GM18520 (cell line): ENCODE data around the gene SKIDA1.

Experiments used
- ATAC-seq: cut with Tn5 transposase; IDR thresholded peaks from one replicate; pipeline ENCODE4 v1.9.1; 2021; ENCODE audit not compliant: unreplicated experiment

Gene SKIDA1

DNA sequence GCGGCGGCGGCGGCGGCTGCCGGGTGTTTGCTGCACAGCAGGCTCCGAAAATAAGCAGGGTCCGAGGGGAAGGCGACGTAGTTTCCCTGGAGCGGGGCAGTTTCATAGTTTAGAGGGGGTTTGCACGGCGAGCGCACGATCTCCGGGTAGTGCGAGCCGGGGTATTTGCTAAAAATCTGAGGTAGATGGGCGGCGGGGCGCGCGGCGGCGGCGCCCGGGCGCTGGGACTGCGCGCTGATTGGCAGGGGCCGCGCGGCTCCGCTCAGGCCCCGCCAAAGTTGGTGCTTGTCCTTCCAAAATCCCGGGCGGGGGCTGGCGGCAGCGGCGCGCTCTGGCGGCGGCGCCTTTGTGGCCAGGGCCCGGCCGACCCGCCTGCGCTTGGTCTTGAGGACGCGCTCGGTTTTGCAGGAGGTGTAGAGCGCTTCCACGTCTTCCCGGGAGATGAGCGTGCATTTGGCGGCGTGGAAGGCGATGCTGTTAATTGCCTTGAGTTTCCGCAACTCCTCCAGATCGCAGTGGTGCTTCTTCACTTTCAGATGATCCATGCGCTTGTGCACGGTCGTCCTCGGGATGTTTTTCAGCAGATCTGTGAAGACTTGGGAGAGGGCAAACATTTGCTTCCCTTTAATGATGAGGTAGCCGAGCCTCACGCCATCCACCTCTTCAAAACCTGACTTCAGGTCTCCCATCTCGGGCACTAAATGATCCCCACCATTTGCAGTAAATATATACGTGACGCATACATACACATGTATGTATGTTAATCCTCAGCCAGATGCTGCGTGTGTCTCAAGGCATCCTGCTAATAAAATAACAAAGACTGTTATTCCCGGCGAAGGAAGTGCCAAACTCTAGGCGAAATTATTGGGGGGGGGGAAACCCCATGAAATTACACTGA lies 8.1 kb downstream of the SKIDA1 start:
- ATAC-seq, result peak; percentile 37

DNA sequence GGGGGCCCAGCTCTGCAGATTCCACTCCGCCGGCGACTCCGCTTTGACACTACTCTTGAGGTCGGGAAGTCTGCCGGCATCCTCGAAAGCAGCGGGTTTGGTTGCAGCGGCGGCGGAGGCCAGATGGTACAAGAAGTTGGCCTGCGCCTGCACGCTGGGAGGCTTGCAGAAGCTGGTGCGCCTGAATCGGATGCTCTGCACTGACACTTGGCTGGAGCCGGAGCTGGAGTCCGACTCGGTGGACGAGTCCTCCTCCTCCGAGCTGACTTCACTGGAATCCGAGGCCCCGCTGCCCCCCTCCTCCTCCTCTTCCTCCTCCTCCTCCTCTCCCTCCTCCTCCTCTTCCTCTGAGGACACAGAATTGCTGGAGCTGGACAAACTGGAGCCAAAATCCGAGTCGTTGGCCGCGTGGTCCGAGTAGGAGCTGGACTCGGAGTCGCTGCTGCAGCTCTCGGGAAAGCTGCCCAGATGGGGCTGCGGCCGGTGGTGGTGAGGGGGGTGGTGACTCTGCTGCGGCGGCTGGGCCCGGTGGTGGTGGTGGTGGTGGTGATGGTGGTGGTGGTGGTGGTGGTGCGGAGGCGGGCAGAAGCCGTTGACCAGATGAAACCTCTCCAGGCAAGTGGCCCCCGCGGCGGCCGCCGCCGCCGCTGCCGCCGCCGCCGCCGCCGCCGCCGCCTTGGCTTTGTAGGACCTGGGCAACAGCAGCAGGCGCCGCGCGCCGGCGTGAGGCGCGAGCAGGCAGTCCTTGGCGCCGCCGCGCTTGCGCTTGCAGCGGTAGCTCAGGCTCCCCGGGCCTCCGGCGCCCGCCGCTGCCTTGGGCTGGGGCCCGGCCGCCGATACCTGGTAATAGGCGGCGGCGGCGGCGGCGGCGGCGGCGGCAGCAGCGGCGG lies 9.0 kb downstream of the SKIDA1 start:
- ATAC-seq, result peak; percentile 44

DNA sequence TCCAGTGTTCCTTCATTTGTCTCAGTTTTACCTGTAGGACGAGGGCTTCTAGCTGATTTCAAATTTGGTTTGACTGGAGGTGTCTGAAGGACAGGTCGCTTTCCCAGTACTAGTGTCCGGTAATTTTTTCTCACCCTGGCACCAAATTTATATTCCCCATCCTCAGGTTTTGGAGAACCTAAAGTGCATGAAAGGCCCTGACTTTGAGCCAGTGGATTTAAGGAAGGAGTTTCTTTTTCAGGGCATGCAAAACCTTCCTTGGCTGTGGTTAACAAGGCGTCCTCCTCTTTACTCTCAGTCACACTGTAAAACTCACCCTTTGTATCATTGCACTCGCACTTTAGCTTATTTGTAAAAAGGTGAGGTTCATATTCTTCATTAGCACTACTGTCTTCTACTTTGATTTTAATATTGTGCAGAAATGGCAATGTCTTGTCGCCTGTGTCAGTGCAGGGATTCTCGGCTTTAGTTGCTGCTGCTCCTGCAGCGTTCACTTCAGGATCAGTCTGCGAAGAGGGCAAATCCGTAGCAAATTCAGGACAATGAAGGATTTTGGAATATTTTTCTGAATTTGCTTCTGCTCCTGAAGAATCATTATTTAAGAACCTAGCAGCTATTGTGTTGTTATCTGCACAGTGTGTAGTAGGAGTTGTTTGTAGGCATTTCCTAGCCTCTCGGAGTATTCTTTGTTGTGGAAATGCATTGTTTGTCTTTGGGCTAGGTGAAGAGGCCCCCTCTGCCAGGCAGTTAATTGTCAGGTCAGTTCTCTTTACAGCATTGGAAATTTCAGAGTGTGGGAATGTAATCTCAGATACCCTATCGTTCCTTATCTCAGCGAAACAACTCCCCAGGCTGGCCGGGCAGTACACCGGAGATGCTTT lies 9.9 kb downstream of the SKIDA1 start:
- no peak for ATAC-seq

DNA sequence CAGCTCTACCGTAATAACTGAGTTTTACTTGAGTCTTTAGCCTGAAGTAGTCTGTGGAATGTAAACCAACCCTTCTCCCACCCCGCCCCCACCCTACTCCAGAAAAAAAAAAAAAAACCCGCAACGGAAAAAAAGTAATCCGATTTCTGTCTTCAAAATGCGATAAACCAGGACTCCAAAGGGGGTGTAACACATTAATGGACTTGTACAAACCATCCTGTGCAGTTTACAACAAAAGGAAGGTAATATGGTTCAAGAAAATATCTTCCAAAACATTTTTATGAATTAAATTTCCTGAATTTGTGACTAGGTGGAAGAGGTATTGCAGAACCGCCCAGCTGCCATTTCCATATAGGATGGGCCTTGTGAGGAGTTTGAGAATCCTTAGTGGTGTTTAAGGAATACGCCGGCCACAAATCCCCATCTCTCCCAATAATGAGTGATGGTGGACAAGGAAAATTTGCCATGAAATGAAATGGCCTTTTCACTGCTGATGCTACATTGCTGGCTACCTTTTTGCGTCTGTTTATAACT lies 10.6 kb downstream of the SKIDA1 start:
- no peak for ATAC-seq

DNA sequence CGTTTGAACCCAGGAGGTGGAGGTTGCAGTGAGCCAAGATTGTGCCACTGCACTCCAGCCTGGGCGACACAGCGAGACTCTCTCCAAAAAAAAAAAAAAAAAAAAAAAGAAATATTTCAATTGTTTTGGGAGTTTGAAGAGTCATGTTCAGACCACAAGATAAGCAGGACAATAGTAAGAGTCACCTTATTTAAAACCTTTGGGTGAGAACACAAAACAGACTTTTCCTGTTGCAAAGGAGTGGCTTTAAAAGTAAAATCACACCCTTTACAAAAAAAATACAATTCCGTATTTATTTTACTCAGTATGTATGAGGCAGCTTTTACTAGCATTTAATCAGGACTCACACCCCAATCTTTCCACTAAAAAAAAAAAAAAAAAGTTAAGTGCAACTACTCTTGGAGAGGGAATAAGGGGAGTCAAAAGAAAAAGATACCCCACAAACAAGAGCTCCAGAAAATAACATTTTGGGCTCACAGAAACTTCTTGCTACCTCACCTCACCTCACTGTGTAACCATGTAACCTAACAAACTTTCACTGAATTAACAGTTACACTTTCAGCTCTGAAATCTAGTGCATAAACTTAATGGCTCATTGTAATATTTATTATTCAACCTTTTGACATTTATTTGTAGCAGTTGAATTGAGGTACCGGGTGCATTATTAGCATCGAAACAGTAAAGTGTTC lies 11.2 kb downstream of the SKIDA1 start:
- ATAC-seq, result no peak

DNA sequence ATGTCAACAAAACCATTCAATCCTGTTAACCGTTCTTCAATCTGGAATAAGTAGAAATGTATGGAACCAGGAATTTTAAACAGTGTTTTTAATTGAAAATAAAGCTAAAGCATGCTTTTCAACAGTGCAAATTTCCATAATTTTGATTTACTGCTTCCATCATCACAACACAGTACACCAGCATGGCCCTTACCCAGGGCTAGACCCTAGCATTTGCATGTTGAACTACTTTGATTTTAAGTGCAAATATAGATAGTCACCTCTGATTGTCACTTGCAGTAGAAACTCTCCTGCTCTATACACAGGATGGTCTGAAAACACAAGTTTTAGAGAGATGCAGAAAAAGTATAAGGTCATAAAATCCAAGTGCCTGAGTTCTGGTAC lies 12.1 kb downstream of the SKIDA1 start:
- ATAC-seq, result no peak

DNA sequence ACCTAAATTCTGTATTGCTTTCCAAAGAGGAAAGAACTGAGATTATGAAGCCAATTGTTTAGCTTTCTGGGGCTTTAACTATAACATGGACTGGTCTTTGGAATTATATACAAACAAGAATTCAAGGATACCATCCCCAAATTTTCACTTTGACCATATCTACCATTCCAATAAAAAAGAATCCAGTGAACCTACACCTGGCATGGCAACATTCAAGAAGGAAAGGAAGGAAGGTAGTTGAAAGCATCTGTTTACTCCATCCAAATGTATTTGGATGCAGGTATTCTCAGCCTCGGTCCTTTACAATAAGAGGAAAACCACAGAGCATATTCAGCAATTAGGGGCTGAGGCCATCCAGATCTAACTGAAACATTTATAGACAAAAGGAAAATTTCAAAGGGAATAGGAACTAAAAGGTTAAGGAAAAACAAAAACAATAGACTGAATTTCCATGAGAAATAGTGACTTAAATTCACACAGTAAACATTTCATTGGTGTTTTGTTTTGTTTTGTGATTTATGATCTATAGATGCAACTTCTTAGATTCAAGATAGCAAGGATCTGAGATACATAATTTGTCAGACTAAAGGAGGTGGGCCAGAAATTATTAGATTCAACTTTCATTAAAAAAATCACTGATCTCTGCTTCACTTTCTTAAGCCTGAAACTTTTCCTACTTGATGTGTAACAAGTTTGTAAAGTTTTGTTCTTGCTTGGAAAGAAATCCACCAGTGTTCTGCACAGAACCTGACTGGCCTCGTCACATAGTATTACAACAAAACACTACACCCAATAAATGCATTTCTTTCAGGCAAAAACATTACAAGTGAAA lies 12.7 kb downstream of the SKIDA1 start:
- ATAC-seq, result no peak

DNA sequence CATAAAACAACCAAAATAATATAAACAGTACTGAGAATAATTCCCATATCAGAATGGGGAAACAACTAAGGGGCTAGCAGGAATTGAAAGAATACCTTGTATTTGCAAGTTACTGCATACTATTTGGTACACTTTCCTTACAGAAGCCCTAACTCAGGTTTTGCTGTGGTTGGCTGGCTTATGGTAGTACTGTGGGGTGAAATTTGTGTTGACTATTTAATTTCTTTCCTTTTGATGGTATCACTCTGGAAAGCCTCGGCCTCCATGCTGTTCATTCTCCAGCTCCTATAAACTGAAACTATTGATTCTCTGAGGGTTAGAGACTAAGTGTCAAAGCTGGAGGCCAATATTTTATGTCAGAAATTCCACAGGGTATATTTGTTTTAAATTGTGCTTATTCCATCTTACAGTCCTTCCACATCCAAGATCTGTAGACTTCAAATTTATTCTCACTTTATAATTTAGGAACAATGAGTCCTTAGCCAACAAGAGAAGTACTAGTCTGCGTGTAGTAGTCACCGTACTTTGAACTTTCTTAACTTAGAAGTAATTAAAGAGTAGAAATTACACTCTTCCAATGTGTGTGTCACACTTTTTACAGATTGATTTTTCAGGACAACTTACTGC lies 13.4 kb downstream of the SKIDA1 start:
- ATAC-seq, result no peak

DNA sequence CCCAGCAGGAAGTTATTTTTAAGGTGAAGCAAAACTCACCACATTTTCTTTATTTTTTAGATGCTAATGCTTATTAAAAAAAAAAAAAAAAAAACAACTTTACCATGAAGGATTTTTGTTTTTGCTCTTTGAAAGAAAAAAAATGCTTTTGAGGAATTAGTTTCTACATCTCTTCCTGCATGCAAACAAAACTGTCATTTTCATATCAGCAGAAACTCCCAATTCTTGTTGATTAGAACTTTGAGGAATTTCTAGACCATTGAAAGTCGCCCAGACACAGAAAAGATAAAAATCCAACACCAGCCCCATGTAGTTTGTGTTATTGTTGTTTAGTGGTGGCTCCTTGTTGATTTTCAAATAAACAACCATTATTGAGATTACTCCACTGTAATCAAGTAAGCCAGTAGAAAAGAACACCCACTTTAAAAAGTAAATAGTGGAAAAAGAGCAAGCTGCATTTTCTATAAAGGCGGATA lies 14.3 kb downstream of the SKIDA1 start:
- no peak for ATAC-seq

DNA sequence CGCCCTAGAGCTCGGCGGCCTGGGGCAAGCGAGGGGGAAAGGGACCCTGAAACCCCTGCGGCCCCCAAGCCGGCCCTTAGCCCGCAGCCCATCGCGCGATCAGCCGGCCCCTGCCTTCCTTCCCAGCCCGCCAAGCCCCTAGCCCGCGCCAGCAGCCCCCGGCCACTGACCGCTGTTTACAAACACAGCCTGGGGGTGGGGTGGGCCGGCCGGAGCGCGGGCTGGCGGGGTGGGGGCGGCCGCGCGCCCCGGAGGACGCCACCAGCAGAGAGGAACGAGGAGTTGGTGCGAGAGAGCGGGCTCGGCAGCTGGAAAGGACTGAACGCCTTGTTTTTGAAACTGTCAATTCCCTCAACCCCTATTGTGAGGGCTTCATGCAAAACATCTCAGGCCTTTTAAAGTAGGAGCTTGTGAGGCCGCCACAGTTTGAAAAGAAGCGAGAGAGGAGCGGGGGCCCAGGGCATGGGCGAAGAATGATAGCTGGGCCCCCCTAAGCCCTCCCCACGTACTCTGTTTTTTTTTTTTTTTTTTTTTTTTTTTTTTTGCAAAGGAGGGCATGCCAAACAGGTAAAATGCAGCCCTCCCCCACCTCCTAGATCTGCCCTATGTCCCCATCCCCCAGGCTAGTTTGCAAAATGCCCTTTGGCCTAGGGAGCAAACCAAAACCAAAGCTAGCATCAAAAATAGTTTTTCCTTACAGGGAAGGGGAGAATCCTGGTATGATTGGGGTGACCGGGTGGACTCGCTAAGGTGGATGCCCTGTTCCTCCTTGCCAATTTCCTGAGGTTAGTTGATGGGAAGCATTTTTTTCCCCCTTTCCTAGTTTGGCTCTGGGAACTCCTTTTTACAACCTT lies 15.0 kb downstream of the SKIDA1 start:
- ATAC-seq, result no peak

DNA sequence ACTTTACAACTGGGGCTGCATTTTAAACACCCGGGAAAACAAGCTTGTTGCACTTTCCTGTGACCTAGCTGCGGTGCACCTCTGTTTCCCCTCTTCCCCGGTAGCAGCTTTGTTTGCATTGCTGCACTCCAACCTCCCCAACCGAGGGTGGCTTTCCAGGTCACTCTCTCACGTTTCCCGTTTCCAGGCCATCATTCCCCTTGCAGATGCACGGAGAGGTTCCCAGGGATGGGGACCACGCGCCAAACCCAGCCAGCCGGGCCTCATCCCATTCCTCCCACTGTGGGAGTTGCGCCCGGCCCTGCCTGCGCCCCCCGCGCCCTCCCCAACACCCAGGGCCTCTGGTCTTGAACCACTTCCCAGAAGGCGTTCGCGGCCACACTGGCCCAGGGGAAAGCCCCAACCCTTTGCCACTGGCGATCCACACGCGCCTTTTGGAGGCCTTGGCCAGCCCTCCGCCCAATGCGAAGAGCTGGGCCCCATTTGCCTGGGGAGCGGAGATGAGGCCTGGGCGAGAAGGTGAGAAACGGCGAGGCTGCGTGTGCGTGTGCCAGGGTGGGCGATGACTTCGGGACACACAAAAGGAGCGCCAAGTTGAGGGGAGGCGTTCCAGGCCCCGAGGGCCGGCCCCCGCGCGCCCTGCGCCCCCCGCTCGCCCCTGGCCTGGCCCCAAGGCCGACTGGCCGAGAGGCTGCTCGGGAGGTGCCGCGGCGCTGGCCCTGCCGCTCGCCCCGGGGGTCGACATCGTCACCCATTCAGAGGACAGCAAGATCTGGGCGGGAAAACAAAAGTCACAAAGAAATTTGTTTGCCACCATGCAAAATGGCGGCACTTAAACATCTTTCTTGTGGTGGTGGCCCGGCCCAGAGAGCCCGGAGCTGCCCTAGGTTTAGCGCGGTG lies 15.9 kb downstream of the SKIDA1 start:
- ATAC-seq, result no peak

DNA sequence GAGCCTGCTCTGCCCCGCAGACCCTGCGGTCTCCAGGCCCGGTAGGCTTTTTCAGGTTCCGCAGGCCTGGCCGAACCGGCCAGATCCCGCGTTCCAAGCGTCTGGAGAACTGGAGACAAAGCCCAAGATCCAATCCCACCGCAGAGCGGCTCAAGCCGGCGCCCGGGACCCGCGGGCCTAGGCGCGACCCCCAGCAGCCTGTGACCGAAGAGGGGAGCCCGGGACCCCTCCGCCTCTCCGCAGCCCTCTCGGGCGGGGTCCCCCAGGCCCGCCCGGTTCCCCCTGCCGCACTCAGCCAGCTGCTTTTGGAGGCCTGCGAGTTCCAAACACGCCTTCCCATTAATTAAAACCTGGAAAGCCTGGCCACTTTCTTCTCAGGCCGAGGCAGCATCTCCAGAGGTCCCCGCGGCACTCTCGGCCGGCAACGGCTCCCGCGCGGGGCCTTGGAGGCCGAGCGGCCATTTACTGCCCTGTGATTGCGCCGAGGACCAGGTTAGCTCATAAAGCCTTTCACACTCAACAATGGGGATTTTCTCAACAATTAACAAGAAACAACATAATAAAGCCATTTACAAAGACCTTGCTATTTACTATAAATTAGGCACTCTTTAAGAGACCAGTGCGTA lies 16.7 kb downstream of the SKIDA1 start:
- ATAC-seq, result no peak

DNA sequence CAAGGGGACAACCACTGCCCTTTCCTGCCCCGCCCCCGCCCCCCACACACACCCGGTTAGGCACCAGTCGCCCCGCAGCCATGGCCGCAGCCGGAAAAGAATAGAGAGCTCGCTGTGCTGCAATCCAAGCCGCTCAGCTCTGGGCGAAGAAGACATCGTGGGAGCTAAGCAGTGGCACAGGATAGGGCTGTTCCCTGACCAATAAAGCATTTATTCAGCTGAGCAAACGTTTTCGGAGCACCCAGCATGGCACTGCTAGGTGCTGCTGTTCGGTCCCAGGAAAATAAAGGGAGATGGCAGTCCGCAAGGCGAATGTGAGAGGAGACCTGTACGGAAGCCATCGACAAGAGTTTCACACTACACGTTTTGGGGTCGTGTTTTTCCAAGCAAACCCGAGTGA lies 18.3 kb downstream of the SKIDA1 start:
- ATAC-seq, result no peak

DNA sequence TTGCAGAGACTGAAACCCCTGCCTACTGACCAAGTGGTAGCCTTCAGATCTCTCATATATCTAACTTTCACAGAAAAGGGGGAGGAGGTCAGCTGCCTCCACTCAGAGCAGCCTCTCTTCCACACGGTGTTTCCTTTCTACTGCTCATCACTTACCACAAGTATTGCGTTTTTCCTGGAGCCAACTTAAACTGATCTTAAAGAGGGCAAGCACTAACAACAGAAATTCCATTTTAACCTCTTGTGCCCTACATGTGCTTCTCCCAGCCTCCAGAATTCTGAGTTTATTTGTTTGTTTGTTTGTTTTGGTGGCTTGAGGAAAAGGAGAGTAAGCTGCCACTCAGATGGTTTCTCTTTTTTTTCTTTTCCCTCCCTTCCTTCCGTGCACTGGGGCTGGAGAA lies 19.1 kb downstream of the SKIDA1 start:
- ATAC-seq, result no peak

DNA sequence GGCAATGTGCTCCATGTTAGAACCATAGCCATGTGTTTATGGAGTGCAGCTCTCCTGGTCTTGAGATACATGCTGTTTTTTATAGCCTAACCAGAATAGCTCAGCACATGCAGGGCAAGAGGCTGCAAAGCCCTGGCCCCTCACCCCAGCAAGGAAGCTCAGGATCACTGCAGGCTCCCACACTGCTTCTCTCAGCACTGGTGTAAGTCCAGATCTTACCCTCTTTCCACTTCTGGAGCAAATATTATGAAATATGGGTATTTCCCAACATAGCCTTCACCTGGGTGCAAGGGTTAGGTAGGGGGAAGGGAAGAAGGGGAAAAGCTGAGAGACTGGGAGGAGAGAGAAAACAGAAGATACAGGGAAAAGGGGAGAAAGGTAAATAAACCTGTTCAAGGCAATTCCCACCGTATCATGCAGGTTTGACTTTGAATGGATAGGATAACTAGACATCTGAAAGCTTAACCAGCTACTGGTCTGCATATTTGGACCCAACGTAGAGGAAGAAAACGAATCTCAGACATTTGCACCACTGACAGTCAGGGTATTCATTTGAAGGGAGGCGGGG lies 19.7 kb downstream of the SKIDA1 start:
- no peak for ATAC-seq

DNA sequence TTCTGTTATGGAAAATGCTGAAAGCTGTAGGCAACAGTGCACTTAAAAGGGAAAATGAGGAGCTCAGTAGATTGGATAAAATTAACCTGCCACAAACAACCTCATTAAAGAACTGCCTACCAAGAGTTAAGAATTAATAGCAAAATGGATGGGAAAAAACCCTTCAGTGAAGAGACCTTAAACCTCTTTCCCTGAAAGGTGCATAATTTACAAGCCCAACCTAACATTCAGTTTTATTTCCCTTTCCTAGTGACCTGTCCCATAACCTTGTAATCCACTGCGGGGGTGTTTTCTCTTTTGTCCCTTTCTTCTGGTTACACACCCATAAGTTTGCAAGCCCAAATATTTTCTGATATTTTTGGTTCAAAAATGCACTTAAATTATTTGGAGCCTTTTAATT lies 21.9 kb downstream of the SKIDA1 start:
- no peak for ATAC-seq
